ENCODE measurements around the gene PSMC3.

PSMC3 gene

DNA sequence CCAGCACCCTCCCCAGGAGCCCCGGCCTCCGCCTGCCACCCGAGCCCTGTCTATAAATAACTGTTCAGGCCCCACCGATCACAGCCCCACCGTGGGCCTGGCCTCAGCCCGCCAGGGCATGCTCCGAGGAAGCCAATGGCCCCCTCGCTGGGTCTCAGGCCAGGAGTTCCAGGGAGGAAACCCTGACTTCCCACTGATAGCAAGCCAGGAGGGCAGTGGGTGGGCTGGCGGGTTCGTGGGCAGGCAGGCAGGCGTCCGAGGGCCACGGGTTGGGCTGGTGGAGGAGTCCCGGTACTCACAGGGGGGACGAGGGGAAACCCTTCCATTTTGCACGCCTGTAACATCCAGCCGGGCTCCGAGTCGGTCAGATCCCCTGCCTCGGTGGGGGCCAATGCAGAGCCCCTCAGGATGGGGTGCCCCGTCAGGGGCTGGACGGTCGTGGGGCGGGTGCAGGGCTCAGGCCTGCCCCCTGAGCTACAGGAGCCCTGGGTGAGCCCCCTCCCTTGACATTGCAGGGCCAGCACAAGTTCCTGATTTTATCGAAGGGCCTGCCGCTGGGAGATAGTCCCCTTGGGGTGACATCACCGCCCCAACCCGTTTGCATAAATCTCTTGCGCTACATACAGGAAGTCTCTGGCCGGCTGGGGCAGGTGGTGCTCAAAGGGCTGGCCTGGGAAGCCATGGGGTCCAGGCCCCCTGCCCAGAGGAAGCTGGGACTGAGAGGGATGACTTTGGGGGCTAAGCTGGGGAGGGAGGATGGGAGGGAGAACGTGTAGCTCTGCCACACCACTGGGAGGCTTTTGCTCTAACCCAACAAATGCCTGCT lies 48.0 kb downstream of the PSMC3 start, which contains the start of gene SPI1:
TSS of gene SPI1 (minus strand) at position 538 of the 826 bp plus-strand sequence. CDS start at position 344, 194 bp downstream.
- Histone ChIP-seq H3K27me3 (replicated peaks; ENCODE audit: control insufficient read depth, insufficient read depth, low read length) (no peaks in the 10 kb centered on the region), H3K36me3 (ENCODE audit: control insufficient read depth, insufficient read depth, low read length) (peaks cover 6% of the 10 kb centered on the region), H3K4me3 (replicated peaks; ENCODE audit: low read depth, low read length) (peak within 1 kb of the TSS; percentile 82)
- TF ChIP-seq, protein P1, sequence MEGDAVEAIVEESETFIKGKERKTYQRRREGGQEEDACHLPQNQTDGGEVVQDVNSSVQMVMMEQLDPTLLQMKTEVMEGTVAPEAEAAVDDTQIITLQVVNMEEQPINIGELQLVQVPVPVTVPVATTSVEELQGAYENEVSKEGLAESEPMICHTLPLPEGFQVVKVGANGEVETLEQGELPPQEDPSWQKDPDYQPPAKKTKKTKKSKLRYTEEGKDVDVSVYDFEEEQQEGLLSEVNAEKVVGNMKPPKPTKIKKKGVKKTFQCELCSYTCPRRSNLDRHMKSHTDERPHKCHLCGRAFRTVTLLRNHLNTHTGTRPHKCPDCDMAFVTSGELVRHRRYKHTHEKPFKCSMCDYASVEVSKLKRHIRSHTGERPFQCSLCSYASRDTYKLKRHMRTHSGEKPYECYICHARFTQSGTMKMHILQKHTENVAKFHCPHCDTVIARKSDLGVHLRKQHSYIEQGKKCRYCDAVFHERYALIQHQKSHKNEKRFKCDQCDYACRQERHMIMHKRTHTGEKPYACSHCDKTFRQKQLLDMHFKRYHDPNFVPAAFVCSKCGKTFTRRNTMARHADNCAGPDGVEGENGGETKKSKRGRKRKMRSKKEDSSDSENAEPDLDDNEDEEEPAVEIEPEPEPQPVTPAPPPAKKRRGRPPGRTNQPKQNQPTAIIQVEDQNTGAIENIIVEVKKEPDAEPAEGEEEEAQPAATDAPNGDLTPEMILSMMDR (IDR thresholded peaks at IDR 0.05; ENCODE audit: insufficient read depth, low read length, poor library complexity, severe bottlenecking) = no peak
- peak; percentile 82 for DNase-seq (ENCODE audit: extremely low read depth, insufficient read length)

DNA sequence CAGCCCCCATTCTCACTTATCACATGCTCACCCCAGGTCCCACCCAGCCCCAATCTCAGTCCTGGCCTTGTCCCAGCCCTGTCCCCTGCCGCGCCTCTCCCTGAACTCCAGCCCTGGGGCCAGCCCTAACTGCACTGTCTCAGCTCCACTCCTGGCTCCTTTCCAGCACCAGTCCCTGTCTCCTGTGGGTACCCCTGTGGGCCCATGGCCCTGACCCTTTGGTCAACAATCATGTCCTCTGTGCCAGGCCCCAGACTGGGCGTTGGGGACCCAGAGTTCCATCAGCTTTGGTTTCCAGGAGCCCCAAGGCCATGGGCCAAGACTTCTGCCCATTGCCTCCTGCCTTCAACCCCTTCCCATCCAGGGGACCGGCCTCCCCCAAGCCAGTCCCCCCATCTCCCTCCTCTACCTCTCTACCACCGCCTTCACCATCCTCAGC lies 48.6 kb downstream of the PSMC3 start:
- peak overlapping the region; percentile 82 for H3K4me3 ChIP-seq (replicated peaks; ENCODE audit: low read depth, low read length)
- DNase-seq (ENCODE audit: extremely low read depth, insufficient read length) = no peak
- TF ChIP-seq, protein P1 (IDR thresholded peaks at IDR 0.05; ENCODE audit: insufficient read depth, low read length, poor library complexity, severe bottlenecking) = no peak
- H3K36me3 ChIP-seq (ENCODE audit: control insufficient read depth, insufficient read depth, low read length) = peaks cover 6% of the 10 kb centered on the region
- no peaks in the 10 kb centered on the region for H3K27me3 ChIP-seq (replicated peaks; ENCODE audit: control insufficient read depth, insufficient read depth, low read length)

DNA sequence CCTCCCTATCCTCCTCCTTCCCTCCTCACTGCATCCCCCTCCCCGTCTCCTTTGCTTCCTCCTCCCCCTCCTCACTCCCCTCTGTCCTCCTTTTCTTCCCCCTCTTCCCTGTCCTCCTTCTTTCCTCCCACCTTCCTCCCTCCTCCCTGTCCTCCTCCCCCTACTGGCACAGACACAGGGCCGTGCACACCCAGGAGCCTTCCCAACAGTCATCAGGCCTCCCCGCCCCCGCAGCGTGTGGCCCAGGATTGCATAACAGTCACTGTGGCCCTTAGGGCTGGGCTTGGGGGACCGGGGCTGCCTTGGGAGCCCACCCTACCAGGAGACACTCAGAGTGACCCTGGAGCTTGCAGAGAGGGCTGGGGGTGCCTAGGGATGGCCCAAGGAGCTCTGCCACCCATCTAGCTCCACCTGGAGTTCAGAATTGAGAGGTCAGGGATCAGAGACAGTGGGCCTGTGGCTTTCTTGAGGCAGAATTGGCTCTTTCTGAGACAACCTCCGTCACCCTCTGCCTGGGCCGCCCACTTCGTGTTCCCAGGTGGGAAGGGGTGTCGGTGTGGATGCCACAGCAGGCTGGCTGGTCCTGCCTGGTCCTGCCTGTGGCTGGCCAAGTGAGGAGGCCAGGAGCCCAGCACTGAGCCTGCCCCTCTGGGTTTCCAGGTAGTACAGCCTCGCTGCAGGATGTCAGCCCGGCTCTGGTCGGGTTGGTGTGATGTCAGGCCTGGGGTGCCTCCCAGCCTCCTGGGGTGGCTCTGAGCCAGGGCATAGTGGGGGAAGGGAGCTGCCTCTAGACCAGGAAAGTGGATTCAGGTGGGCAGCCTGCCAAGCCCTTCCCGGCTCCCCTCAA lies 49.5 kb downstream of the PSMC3 start:
- Histone ChIP-seq H3K4me3 (replicated peaks; ENCODE audit: low read depth, low read length) (peak overlapping the region; percentile 82), H3K36me3 (ENCODE audit: control insufficient read depth, insufficient read depth, low read length) (peaks cover 8% of the 10 kb centered on the region), H3K27me3 (replicated peaks; ENCODE audit: control insufficient read depth, insufficient read depth, low read length) (no peaks in the 10 kb centered on the region)
- DNase-seq (ENCODE audit: extremely low read depth, insufficient read length) = peak; percentile 51
- TF ChIP-seq, protein P1 (IDR thresholded peaks at IDR 0.05; ENCODE audit: insufficient read depth, low read length, poor library complexity, severe bottlenecking) = no peak

DNA sequence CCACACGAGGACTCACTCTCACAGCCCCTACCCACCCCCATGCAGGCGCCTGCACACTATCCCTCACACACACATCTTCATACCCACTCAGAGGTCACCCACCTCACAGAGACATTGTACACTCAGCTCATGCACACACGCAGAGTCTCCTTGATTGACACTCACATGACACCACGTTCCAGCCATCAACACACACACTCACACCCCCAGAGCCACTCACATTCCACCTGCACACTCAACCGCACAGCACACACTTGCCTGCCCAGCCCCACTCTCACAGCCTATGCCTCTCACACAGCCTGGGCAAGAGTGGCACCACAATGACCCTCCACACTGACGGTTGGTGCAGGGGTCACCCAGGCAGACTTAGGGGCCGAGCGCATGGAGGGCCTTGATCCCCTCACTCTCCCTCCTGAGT lies 50.1 kb downstream of the PSMC3 start:
- H3K27me3 ChIP-seq (replicated peaks; ENCODE audit: control insufficient read depth, insufficient read depth, low read length) = no peaks in the 10 kb centered on the region
- no peak for DNase-seq (ENCODE audit: extremely low read depth, insufficient read length)
- H3K4me3 ChIP-seq (replicated peaks; ENCODE audit: low read depth, low read length) = peak overlapping the region; percentile 82
- TF ChIP-seq, protein P1 (IDR thresholded peaks at IDR 0.05; ENCODE audit: insufficient read depth, low read length, poor library complexity, severe bottlenecking) = no peak
- peaks cover 8% of the 10 kb centered on the region for H3K36me3 ChIP-seq (ENCODE audit: control insufficient read depth, insufficient read depth, low read length)

DNA sequence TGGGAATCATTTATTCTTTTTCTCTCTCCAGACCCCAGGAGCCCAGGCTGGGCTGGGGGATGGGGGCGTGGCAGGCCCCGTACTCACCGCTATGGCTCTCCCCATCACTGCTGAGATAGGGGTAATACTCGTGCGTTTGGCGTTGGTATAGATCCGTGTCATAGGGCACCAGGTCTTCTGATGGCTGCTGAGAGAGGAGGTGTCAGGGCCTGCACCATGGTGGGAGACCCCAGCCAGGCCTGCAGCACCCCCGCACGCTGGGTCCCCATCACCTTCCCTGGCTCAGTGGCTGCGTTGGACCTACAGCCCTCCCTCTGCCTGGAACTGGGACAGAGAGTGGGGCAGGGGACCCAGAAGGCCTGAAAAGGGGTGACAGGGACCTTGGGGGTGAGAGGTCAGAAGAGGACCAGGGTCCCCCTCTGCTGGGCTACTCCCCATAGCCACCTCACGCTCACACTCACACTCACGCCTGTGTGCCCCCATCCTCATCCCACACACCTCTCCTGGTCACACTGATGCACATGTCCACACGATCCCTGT lies 50.6 kb downstream of the PSMC3 start:
- no peak overlapping the region; the same call in 1 of the 2 replicates for H3K4me3 ChIP-seq (replicated peaks; ENCODE audit: low read depth, low read length)

More for the DNA sequence above, 50.6 kb downstream of the PSMC3 start:
- no peak for DNase-seq (ENCODE audit: extremely low read depth, insufficient read length)
- Histone ChIP-seq H3K36me3 (ENCODE audit: control insufficient read depth, insufficient read depth, low read length) (peaks cover 8% of the 10 kb centered on the region), H3K27me3 (replicated peaks; ENCODE audit: control insufficient read depth, insufficient read depth, low read length) (no peaks in the 10 kb centered on the region)
- TF ChIP-seq, protein P1 (IDR thresholded peaks at IDR 0.05; ENCODE audit: insufficient read depth, low read length, poor library complexity, severe bottlenecking) = no peak

All from GM06990 (cell line).